ENCODE measurements around the gene IRAK1. TPM values are rescaled to one million over a fixed set of nuclear protein-coding genes. Genes with fewer than 3 reads are reported as not detected.

Gene IRAK1
- total and polyA plus RNA-seq, 2 of the 8 experiments (the other 6 are each of a cell fraction or from before 2014, with no cell fraction given) = 26.6 to 41.7 TPM

DNA sequence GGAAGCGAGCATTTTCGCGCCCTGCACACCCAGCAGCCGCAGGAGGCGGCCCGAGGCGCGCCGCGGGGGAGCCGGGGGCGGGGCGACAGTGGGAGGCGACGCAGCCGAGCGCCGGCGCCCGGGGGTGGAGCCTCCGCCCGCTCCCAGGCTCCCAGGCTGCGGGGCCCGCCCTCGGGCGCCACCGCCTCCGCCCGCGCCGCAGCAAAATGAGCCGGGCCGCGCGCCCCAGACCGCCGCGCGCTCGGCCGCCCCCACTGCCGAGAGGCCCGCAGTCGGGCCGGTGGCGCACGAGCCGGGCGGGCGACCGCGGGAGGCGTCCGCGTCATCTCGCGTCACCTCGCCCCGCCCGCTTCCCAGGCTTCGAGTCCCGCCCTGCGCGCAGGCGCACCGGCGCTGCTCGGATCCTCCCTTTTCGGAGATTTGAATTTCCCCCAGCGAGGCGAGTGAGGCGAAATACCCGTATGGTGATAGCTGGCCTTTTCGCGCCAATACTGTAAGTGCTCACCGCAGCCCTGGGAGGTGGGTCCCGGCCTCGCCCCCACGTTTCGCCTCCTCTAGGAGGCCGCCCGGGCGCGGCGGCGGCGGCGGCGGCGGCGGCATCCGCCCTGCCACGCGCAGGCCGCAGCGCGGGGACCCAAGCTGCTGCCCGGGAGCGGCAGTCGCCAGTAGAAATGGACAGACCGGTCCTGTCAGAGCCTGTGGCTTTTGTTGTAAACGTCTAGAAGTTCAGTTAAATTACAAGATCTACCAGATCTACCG, 47.2 kb downstream of the IRAK1 start, which contains the start of gene TMEM187 (continued):
- TF ChIP-seq SAP30 (IDR thresholded peaks at IDR 0.05; ENCODE audit: insufficient read depth, insufficient replicate concordance, low read length) = no peak
- no peak for TF ChIP-seq SIRT6 (IDR thresholded peaks at IDR 0.05; ENCODE audit: low read length)
- no peak for TF ChIP-seq SRF (IDR thresholded peaks at IDR 0.05; ENCODE audit: low read depth, low read length)
- no peak for TF ChIP-seq CEBPB (IDR thresholded peaks at IDR 0.05; ENCODE audit: low read depth, low read length)
- TF ChIP-seq POLR2A (IDR thresholded peaks at IDR 0.05; ENCODE audit: control extremely low read depth in 1 of 2, low read depth in 2 of 2, low read length in 2 of 2) = peak in 1 of 2 experiments; percentile 53; a peak in 1 of 3 replicates
- peak; percentile 38; the same call in 1 of the 2 replicates for TF ChIP-seq PHF8 (conservative IDR thresholded peaks at IDR 0.05; ENCODE audit: low read depth, low read length)
- TF ChIP-seq POU5F1 (IDR thresholded peaks at IDR 0.05; ENCODE audit: low read depth, low read length) = no peak
- no peak for TF ChIP-seq CBX8 (IDR thresholded peaks at IDR 0.05; ENCODE audit: borderline replicate concordance, low read depth, low read length)
- no peak for TF ChIP-seq CHD2 (IDR thresholded peaks at IDR 0.05; ENCODE audit: low read length)
- no peak for TF ChIP-seq NANOG (IDR thresholded peaks at IDR 0.05; ENCODE audit: insufficient read depth, low read depth, low read length, poor library complexity, severe bottlenecking)
- TF ChIP-seq FOSL1 (IDR thresholded peaks at IDR 0.05; ENCODE audit: insufficient read depth, low read depth, low read length) = no peak
- no peak for TF ChIP-seq TAF1 (IDR thresholded peaks at IDR 0.05; ENCODE audit: low read depth, low read length)
- TF ChIP-seq RAD21 (IDR thresholded peaks at IDR 0.05 in 1 of 2, conservative IDR thresholded peaks at IDR 0.05 in 1 of 2; ENCODE audit: low read depth in 2 of 2, low read length in 2 of 2) = no peak
- TF ChIP-seq RNF2 (IDR thresholded peaks at IDR 0.05; ENCODE audit: borderline replicate concordance, low read depth, low read length, missing control alignments, poor library complexity, severe bottlenecking) = no peak
